Type B pancreatic cell (in vitro differentiated cells): Measurements from ENCODE around the gene TLL2. TPM values are rescaled to one million over a fixed set of nuclear protein-coding genes. Genes with fewer than 3 reads are reported as not detected.

Source experiments
- DNase-seq: peaks from one replicate; pipeline ENCODE4 v3.0.0; 2021; ENCODE audit warnings: mixed read lengths; ENCODE audit not compliant: unreplicated experiment; ENCODE audit errors: extremely low spot score
- H3K27ac Mint-ChIP-seq: 2 replicates; pipeline ENCODE4 v1.8.0; 2021; ENCODE audit warnings: mild to moderate bottlenecking, mixed read lengths
- H3K27me3 Mint-ChIP-seq: 2 replicates; pipeline ENCODE4 v1.8.0; 2021; ENCODE audit warnings: mixed read lengths
- H3K36me3 Mint-ChIP-seq: 2 replicates; pipeline ENCODE4 v1.8.0; 2021; ENCODE audit warnings: mixed read lengths
- H3K4me1 Mint-ChIP-seq: one replicate; pipeline ENCODE4 v1.8.0; 2021; ENCODE audit warnings: mixed read lengths; ENCODE audit not compliant: unreplicated experiment
- H3K4me3 Mint-ChIP-seq: 2 replicates; pipeline ENCODE4 v1.8.0; 2021; ENCODE audit warnings: mild to moderate bottlenecking, mixed read lengths
- H3K9me3 Mint-ChIP-seq: 2 replicates; pipeline ENCODE4 v1.8.0; 2021; ENCODE audit warnings: mixed read lengths
- CTCF ChIP-seq: fragments of 200-600 bp; sonication (generic); conservative IDR thresholded peaks from 2 replicates; pipeline ENCODE4 v1.5.0; 2021; ENCODE audit warnings: antibody characterized with exemption, mild to moderate bottlenecking
- total RNA-seq: library from RNA; stranded (reverse); gene quantifications from 2 replicates; pipeline ENCODE4 v1.2.1, GENCODE V29; 2021; ENCODE audit warnings: low replicate concordance

TLL2 gene
- total RNA-seq, 1 donor from 2014 or later: 0.85 TPM

DNA sequence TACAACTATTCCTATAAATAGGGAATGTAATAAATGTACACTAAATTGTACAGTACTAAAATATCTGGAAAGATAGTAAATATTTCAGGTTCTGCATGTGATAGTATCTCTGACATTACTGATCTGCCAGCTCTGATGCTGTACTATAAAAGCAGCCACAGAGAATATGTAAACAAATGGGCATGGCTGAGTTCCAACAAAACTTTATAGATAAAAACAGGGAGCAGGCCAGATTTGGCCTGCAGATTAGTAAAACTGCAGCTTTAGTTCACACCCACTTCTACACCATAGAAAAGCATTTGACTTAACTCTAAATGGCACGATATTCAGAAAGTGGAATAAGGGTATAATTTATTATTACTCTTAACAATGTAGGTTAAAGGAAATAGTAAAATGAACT lies 18.8 kb upstream of the TLL2 start:
- no peak for TF ChIP-seq CTCF
- Mint-ChIP-seq H3K27me3 (no peaks in the 10 kb centered on the region), H3K4me1 (no peaks in the 10 kb centered on the region), H3K4me3 (no peak overlapping the region), H3K27ac (no peak overlapping the region), H3K9me3 (no peaks in the 10 kb centered on the region), H3K36me3 (peaks cover 13% of the 10 kb centered on the region)
- no peak for DNase-seq

DNA sequence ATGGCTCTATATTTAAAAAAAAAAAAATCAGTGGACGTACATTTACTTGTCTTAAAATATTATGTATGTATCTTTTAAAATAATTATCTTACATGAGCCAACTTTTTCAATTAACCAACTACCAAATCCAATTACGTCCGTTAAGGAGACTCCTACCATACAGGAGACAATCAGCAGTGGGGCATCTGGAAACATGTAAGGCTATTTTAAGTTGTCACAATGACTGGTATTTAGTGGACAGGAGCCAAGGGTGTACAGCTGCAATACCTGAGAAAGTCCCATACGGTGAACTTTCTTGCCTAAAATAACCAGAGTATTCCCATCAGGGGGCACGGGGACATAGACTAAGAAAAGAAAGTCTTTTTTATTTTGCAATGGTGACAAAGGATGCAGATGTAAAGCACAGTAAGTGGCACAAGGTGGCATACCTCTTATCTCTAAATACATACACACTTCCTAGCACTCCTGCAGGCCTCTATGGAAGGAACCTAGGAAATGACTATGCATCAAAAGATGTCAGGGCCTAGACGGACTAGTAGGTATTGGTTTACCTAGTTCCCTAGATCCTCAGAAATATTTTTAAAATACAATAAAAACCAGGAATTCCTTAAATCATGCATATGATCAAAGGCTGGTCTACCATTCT lies 16.0 kb upstream of the TLL2 start:
- no peak for TF ChIP-seq CTCF
- H3K27me3 Mint-ChIP-seq: no peaks in the 10 kb centered on the region

GRCh38 chr10:96524741-96525140 lies 11.0 kb upstream of the TLL2 start:
- no peak for DNase-seq
- Mint-ChIP-seq H3K36me3 (peaks cover 24% of the 10 kb centered on the region), H3K4me1 (peaks cover 4% of the 10 kb centered on the region), H3K27me3 (no peaks in the 10 kb centered on the region), H3K27ac (no peak overlapping the region), H3K9me3 (no peaks in the 10 kb centered on the region), H3K4me3 (no peak overlapping the region)
- no peak for TF ChIP-seq CTCF

More for the DNA sequence above, 16.0 kb upstream of the TLL2 start:
- Mint-ChIP-seq H3K4me3 (no peak overlapping the region), H3K36me3 (peaks cover 16% of the 10 kb centered on the region), H3K9me3 (no peaks in the 10 kb centered on the region), H3K4me1 (peaks cover 4% of the 10 kb centered on the region), H3K27ac (no peak overlapping the region)
- no peak for DNase-seq

- DNase-seq: no peak
- TF ChIP-seq CTCF: no peak
- H3K9me3 Mint-ChIP-seq: no peaks in the 10 kb centered on the region
- H3K4me1 Mint-ChIP-seq: peaks cover 6% of the 10 kb centered on the region
- peaks cover 10% of the 10 kb centered on the region for H3K36me3 Mint-ChIP-seq
- no peak overlapping the region for H3K4me3 Mint-ChIP-seq
- peaks cover 31% of the 10 kb centered on the region for H3K27me3 Mint-ChIP-seq
- H3K27ac Mint-ChIP-seq: no peak overlapping the region
These were observed 3.6 kb upstream of the TLL2 start for GRCh38 chr10:96517284-96517683.

GRCh38 chr10:96516337-96516736 lies 2.6 kb upstream of the TLL2 start:
- no peak overlapping the region for H3K27ac Mint-ChIP-seq
- H3K4me3 Mint-ChIP-seq: no peak overlapping the region
- H3K27me3 Mint-ChIP-seq: peaks cover 40% of the 10 kb centered on the region
- DNase-seq: no peak
- peaks cover 6% of the 10 kb centered on the region for H3K4me1 Mint-ChIP-seq
- TF ChIP-seq CTCF: no peak
- H3K36me3 Mint-ChIP-seq: peaks cover 10% of the 10 kb centered on the region
- no peaks in the 10 kb centered on the region for H3K9me3 Mint-ChIP-seq
